Ramos (cell line): ENCODE data around the gene SH3GL3.

Experiments used
- in situ Hi-C: fragments of 300-500 bp; cut with MboI; formaldehyde crosslinking; loops from one replicate; pipeline ENCODE4 v1.14.3; 2022; ENCODE audit warnings: low sequenced_read_pairs; ENCODE audit not compliant: unreplicated experiment

SH3GL3 gene

GRCh38 chr15:83556068-83556467 is 108.9 kb downstream of the SH3GL3 start:
- in situ Hi-C loops, result loop anchor here (10.0 to 25.0 kb wide), 3 partner anchors 121 to 481 kb away; no protein-coding TSS in a partner anchor

- in situ Hi-C loops, result loop anchor here (10.0 to 25.0 kb wide), 3 partner anchors 122 to 481 kb away; no protein-coding TSS in a partner anchor
Measured at GRCh38 chr15:83556754-83557153, 109.6 kb downstream of the SH3GL3 start.

GRCh38 chr15:83558146-83558545 is 111.0 kb downstream of the SH3GL3 start:
- in situ Hi-C loops, result loop anchor here (10.0 to 25.0 kb wide), 3 partner anchors 123 to 479 kb away; no protein-coding TSS in a partner anchor

- in situ Hi-C loops, result loop anchor here (10.0 to 25.0 kb wide), 3 partner anchors 125 to 478 kb away; no protein-coding TSS in a partner anchor
Measured at GRCh38 chr15:83559310-83559966, 112.3 kb downstream of the SH3GL3 start.

- in situ Hi-C loops, result loop anchor here (25.0 kb wide), 1 partner anchor 476 kb away; no protein-coding TSS in a partner anchor
Measured at GRCh38 chr15:83561661-83562060, 114.5 kb downstream of the SH3GL3 start.

- in situ Hi-C loops, result loop anchor here (25.0 kb wide), 1 partner anchor 472 kb away; no protein-coding TSS in a partner anchor
Measured at GRCh38 chr15:83565138-83565537, 118.0 kb downstream of the SH3GL3 start.

GRCh38 chr15:83565553-83566159 is 118.5 kb downstream of the SH3GL3 start:
- in situ Hi-C loops, result loop anchor here (25.0 kb wide), 1 partner anchor 472 kb away; no protein-coding TSS in a partner anchor

GRCh38 chr15:83567318-83567717 is 120.2 kb downstream of the SH3GL3 start:
- in situ Hi-C loops, result loop anchor here (25.0 kb wide), 1 partner anchor 470 kb away; no protein-coding TSS in a partner anchor

- in situ Hi-C loops, result loop anchor here (25.0 kb wide), 1 partner anchor 468 kb away; no protein-coding TSS in a partner anchor
Measured at GRCh38 chr15:83569341-83569740, 122.2 kb downstream of the SH3GL3 start.

GRCh38 chr15:83570756-83571155 is 123.6 kb downstream of the SH3GL3 start:
- in situ Hi-C loops, result loop anchor here (25.0 kb wide), 1 partner anchor 467 kb away; no protein-coding TSS in a partner anchor

- in situ Hi-C loops, result loop anchor here (25.0 kb wide), 1 partner anchor 465 kb away; no protein-coding TSS in a partner anchor
Measured at GRCh38 chr15:83571820-83572707, 124.9 kb downstream of the SH3GL3 start.

- in situ Hi-C loops, result loop anchor here (25.0 kb wide), 1 partner anchor 463 kb away; no protein-coding TSS in a partner anchor
Measured at GRCh38 chr15:83574345-83574744, 127.2 kb downstream of the SH3GL3 start.

GRCh38 chr15:83578691-83579090 is 131.6 kb downstream of the SH3GL3 start:
- in situ Hi-C loops, result no loop called here

- in situ Hi-C loops, result no loop called here
Measured at GRCh38 chr15:83581381-83581780, 134.2 kb downstream of the SH3GL3 start.

GRCh38 chr15:83582381-83582780 is 135.2 kb downstream of the SH3GL3 start:
- in situ Hi-C loops, result no loop called here

- in situ Hi-C loops, result no loop called here
Measured at GRCh38 chr15:83585601-83586335, 138.6 kb downstream of the SH3GL3 start.

- in situ Hi-C loops, result no loop called here
Measured at GRCh38 chr15:83587091-83587490, 139.9 kb downstream of the SH3GL3 start.

- in situ Hi-C loops, result no loop called here
Measured at GRCh38 chr15:83588441-83588840, 141.3 kb downstream of the SH3GL3 start.

GRCh38 chr15:83592370-83593040 is 145.4 kb downstream of the SH3GL3 start:
- in situ Hi-C loops, result no loop called here
